ENCODE results near the gene PRXL2A. TPM values are rescaled to one million over a fixed set of nuclear protein-coding genes. Genes with fewer than 3 reads are reported as not detected.

Gene PRXL2A
- total and polyA plus RNA-seq, 9 donors, result 24.8 to 58.9 (median 43.7) TPM

DNA sequence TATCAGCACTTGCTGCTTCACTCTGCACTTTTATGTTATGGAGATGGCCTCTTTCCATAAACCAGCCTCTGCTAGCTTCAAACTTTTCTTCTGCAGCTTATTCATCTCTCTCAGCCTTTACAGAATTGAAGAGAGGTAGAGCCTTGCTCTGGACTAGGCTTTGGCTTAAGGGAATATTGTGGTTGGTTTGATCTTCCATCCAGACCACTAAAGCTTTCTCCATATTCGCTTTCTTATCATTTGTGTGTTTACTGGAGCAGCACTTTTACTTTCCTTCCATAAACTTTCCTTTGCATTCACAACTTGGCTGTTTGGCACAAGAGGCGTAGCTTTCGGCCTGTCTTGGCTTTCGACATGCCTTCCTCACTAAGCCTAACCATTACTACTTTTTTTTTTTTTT is 28.2 kb upstream of the PRXL2A start:
- Histone ChIP-seq H3K27ac (no peak overlapping the region), H3K4me3 (no peak overlapping the region), H3K4me1 (ENCODE audit: insufficient read depth) (no peaks in the 10 kb centered on the region), H3K27me3 (no peaks in the 10 kb centered on the region), H3K36me3 (no peaks in the 10 kb centered on the region), H3K9me3 (no peaks in the 10 kb centered on the region)
- TF ChIP-seq POLR2A (IDR thresholded peaks at IDR 0.05), result no peak
- TF ChIP-seq, protein P1, sequence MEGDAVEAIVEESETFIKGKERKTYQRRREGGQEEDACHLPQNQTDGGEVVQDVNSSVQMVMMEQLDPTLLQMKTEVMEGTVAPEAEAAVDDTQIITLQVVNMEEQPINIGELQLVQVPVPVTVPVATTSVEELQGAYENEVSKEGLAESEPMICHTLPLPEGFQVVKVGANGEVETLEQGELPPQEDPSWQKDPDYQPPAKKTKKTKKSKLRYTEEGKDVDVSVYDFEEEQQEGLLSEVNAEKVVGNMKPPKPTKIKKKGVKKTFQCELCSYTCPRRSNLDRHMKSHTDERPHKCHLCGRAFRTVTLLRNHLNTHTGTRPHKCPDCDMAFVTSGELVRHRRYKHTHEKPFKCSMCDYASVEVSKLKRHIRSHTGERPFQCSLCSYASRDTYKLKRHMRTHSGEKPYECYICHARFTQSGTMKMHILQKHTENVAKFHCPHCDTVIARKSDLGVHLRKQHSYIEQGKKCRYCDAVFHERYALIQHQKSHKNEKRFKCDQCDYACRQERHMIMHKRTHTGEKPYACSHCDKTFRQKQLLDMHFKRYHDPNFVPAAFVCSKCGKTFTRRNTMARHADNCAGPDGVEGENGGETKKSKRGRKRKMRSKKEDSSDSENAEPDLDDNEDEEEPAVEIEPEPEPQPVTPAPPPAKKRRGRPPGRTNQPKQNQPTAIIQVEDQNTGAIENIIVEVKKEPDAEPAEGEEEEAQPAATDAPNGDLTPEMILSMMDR (IDR thresholded peaks at IDR 0.05), result no peak
- TF ChIP-seq EP300 (IDR thresholded peaks at IDR 0.05), result no peak
- intact Hi-C loops (cut with DNase I), result loop anchor here in 1 of 4 donors (10.0 kb wide), 1 partner anchor 65 kb away; no protein-coding TSS in a partner anchor
- DNase-seq, result no peak
- 71 to 75% (median 73%) methylated on average over 4 of the region's 4 CpGs for WGBS, 3 donors

DNA sequence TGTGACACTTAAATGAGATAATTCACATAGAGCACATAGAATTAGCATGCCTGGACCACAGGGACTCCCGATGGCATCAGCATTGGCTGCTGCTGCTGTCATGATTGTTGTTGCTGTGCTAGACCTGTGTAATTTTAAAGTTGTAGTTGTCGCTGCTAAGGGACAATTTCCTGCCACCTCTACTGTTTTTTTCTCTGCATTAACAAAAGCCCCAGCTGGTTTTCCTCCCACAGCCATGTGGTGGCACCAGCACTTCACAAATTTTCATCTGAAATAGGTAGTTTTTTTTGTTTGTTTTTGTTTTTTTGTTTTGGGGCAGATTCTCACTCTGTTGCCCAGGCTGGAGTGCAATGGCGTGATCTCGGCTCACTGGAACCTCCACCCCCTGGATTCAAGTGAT is 25.4 kb upstream of the PRXL2A start:
- Histone ChIP-seq H3K27ac (no peak overlapping the region), H3K4me1 (ENCODE audit: insufficient read depth) (no peaks in the 10 kb centered on the region), H3K27me3 (no peaks in the 10 kb centered on the region), H3K36me3 (no peaks in the 10 kb centered on the region), H3K4me3 (no peak overlapping the region), H3K9me3 (no peaks in the 10 kb centered on the region)
- 6 to 7% (median 7%) methylated on average over 4 of the region's 4 CpGs for WGBS, 3 donors
- TF ChIP-seq EP300 (IDR thresholded peaks at IDR 0.05) (no peak), POLR2A (IDR thresholded peaks at IDR 0.05) (no peak)
- TF ChIP-seq, protein P1 (IDR thresholded peaks at IDR 0.05), result peak; percentile 18 to 55 (median 47)
- intact Hi-C loops (cut with DNase I), result loop anchor here in 1 of 4 donors (10.0 kb wide), 1 partner anchor 62 kb away; no protein-coding TSS in a partner anchor
- peak; percentile 21 to 50 (median 32) for DNase-seq

DNA sequence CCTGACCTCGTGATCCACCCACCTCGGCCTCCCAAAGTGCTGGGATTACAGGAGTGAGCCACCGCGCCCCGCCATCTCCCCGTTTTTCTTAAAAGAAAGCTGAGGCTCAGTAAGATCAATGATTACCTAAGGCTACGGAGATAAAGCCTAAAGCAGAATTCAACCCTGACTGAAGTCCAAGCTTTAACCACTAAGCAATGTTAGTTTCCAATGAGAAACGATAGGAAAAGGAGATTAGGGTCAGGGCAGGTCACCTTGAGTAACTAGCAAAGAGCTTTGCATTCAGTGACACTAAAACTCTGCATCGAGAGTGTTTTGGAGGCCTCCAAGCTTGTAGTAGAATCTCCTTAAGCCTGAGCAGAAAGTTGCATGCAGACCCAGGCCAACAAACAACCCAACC is 17.6 kb upstream of the PRXL2A start:
- H3K36me3 ChIP-seq, result no peaks in the 10 kb centered on the region
- H3K9me3 ChIP-seq, result no peaks in the 10 kb centered on the region
- no peak overlapping the region for H3K4me3 ChIP-seq
- intact Hi-C loops (cut with DNase I), result no loop called here
- no peaks in the 10 kb centered on the region for H3K27me3 ChIP-seq
- TF ChIP-seq POLR2A (IDR thresholded peaks at IDR 0.05), result no peak
- TF ChIP-seq EP300 (IDR thresholded peaks at IDR 0.05), result no peak
- TF ChIP-seq, protein P1 (IDR thresholded peaks at IDR 0.05), result no peak
- H3K27ac ChIP-seq, result no peak overlapping the region
- DNase-seq, result no peak
- 83 to 89% (median 88%) methylated on average over 9 of the region's 9 CpGs for WGBS, 3 donors
- H3K4me1 ChIP-seq (ENCODE audit: insufficient read depth), result no peaks in the 10 kb centered on the region

DNA sequence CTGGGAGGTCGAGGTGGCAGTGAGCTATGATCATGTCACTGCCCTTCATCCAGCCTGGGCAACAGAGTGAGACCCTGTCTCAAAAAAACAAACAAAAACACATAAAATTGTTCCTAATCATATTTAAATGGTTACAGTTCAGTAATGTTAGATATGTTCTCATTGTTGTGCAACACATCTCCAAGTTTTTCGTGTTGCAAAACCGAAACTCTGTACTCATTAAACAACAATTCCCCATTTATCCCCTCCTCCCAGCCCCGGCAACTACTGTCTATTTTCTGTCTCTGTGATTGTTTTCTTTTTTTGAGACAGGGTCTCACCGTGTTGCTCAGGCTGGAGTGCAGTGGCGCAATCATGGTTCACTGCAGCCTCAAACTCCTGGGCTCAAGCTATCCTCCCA is 16.1 kb upstream of the PRXL2A start:
- whole genome bisulfite sequencing, 3 donors, result 67 to 71% (median 70%) methylated on average over 6 of the region's 6 CpGs
- Histone ChIP-seq H3K36me3 (no peaks in the 10 kb centered on the region), H3K4me1 (ENCODE audit: insufficient read depth) (no peaks in the 10 kb centered on the region), H3K27me3 (no peaks in the 10 kb centered on the region), H3K27ac (no peak overlapping the region), H3K9me3 (no peaks in the 10 kb centered on the region), H3K4me3 (no peak overlapping the region)
- intact Hi-C loops (cut with DNase I), result no loop called here
- TF ChIP-seq POLR2A (IDR thresholded peaks at IDR 0.05) (no peak), EP300 (IDR thresholded peaks at IDR 0.05) (no peak)
- TF ChIP-seq, protein P1 (IDR thresholded peaks at IDR 0.05), result no peak
- no peak for DNase-seq
